Spleen (tissue), 11 donors: ENCODE results near the gene ARF1. TPM values are rescaled to one million over a fixed set of nuclear protein-coding genes. Genes with fewer than 3 reads are reported as not detected.
A peak's percentile ranks its signal among the peaks of the same experiment; 100 is the strongest.

Source experiments
- DNase-seq: peaks from one replicate; pipeline ENCODE4 v3.0.0-alpha.2; 2020
- H3K27ac ChIP-seq, 8 donors: fragments of 200-600 bp; sonication (generic) in 7 of 8; 1 replicate in 4 of 8; 2 replicates in 4 of 8; pipeline versions ENCODE4 v1.5.0 to v1.8.0; 2016 to 2021; ENCODE audit warnings: inconsistent platforms in 4 of 8, mild to moderate bottlenecking in 4 of 8, moderate library complexity in 1 of 8
- H3K27me3 ChIP-seq, 7 donors: fragments of 200-600 bp; sonication (generic) in 6 of 7; replicated peaks in 1 of 7; 1 replicate in 4 of 7; 2 replicates in 3 of 7; pipeline versions ENCODE4 v1.5.0 to v1.8.0; 2016 to 2021; ENCODE audit warnings: inconsistent platforms in 3 of 7, mild to moderate bottlenecking in 1 of 7
- H3K36me3 ChIP-seq, 6 donors: fragments of 200-600 bp; sonication (generic) in 5 of 6; 1 replicate in 4 of 6; 2 replicates in 2 of 6; pipeline versions ENCODE4 v1.5.0 to v1.8.0; 2016 to 2021; ENCODE audit warnings: inconsistent platforms in 2 of 6
- H3K4me1 ChIP-seq, 6 donors: fragments of 200-600 bp; sonication (generic) in 5 of 6; 1 replicate in 3 of 6; 2 replicates in 3 of 6; pipeline versions ENCODE4 v1.5.0 to v1.8.0; 2016 to 2021; ENCODE audit warnings: inconsistent platforms in 3 of 6
- H3K4me3 ChIP-seq, 8 donors: fragments of 200-600 bp; sonication (generic) in 7 of 8; 1 replicate in 4 of 8; 2 replicates in 4 of 8; pipeline versions ENCODE4 v1.5.0 to v1.8.0; 2016 to 2021; ENCODE audit warnings: inconsistent platforms in 4 of 8, mild to moderate bottlenecking in 4 of 8, moderate library complexity in 2 of 8
- H3K9me3 ChIP-seq, 8 donors: fragments of 200-600 bp; sonication (generic) in 7 of 8; 1 replicate in 4 of 8; 2 replicates in 4 of 8; pipeline versions ENCODE4 v1.5.0 to v1.8.0; 2016 to 2021; ENCODE audit warnings: inconsistent platforms in 4 of 8
- POLR2A ChIP-seq, 3 donors: fragments of 450-650 bp; IDR thresholded peaks; one replicate each; pipeline ENCODE4 v1.5.1; 2017; ENCODE audit warnings: antibody characterized with exemption in 3 of 3, mild to moderate bottlenecking in 1 of 3
- POLR2AphosphoS5 ChIP-seq, 3 donors: sonication (generic); formaldehyde crosslinking; IDR thresholded peaks; one replicate each; pipeline ENCODE4 v1.5.1; 2017; ENCODE audit warnings: antibody characterized with exemption in 3 of 3
- WGBS, 5 donors: extraction: QIAGEN DNeasy Blood & Tissue Kit in 3 of 5; methylation state at CpG; one replicate each; pipeline versions ENCODE4 v1.1.5 to v1.1.7; 2013 to 2018; 5-methylcytosine and 5-hydroxymethylcytosine counted together
- intact Hi-C: fragments of 100-400 bp; cut with DNase I; formaldehyde crosslinking; loops from one replicate; pipeline ENCODE4 v1.15.0; 2023; ENCODE audit warnings: low total_unique reads
- polyA plus RNA-seq, 3 donors: library from polyadenylated mRNA; stranded (reverse); fragments of 200-250 nt; gene quantifications; one replicate each; pipeline ENCODE4 v1.2.1, GENCODE V29; 2013
- total RNA-seq, 7 donors: library from RNA; depleted of rRNA in 3 of 7; stranded (reverse); fragments of >200 nt in 3 of 7; fragmentation: NEBNext Ultra II Directional in 4 of 7; extraction: Animal tissue kit (Norgen Biotek cat#: 25700) in 4 of 7; gene quantifications; one replicate each; pipeline versions ENCODE4 v1.1.0 to v1.2.1, GENCODE V29; 2016 to 2021
- TF ChIP-seq, protein P1 (sequence below), 11 experiments: fragments of 200-600 bp in 7 of 11; fragments of 450-650 bp in 4 of 11; sonication (generic) in 4 of 11; IDR thresholded peaks in 8 of 11; conservative IDR thresholded peaks in 3 of 11; 1 replicate in 7 of 11; 2 replicates in 4 of 11; pipeline versions ENCODE4 v1.4.0 to v1.8.0; 2016 to 2021; ENCODE audit warnings: antibody characterized with exemption in 11 of 11, inconsistent platforms in 4 of 11, mild to moderate bottlenecking in 1 of 11
- donor health status: healthy with polysubstance abuse.
- donor health status: DM: no; HTN: no; CAD: no; lungs with moderate emphysema.
- donor health status: DM: no; HTN: no; CAD: no.
- donor health status: Bipolar disorder and iron deficiency.
- donor health status: healthy.
- donor health status: DM: no; HTN: no; CAD: no.
- donor health status: DM: yes; HTN: yes; CAD: no.

ARF1 gene
- total and polyA plus RNA-seq, 10 donors: 150 to 387 (median 324) TPM

DNA sequence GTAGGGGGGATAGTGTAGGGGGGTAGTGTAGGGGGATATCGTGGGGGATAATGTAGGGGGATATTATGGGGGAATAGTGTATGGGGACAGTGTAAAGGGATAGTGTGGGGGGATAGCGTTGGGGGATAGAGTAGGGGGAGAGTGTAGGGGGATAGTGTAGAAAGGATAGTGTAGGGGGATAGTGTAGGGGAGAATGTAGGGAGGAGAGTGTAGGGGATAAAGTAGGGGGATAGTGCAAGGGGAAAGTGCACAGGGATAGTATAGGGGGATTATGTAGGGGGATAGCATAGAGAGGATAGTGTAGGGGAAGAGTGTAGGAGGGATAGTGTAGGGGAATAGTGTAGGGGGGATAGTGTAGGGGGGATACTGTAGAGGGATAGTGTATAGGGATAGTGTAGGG is 12.3 kb upstream of the ARF1 start:
- Histone ChIP-seq H3K27ac (no peak overlapping the region), H3K9me3 (no peaks in the 10 kb centered on the region), H3K36me3 (no peaks in the 10 kb centered on the region), H3K4me1 (peaks cover 0 to 5% (median 0%) of the 10 kb centered on the region in 6 donors), H3K27me3 (peaks cover 0 to 52% (median 23%) of the 10 kb centered on the region in 7 donors), H3K4me3 (no peak overlapping the region)
- intact Hi-C loops: no loop called here
- WGBS, 5 donors: 47 to 64% (median 58%) methylated on average over 2 of the region's 2 CpGs
- TF ChIP-seq POLR2A (IDR thresholded peaks at IDR 0.05): no peak
- no peak for TF ChIP-seq POLR2AphosphoS5 (IDR thresholded peaks at IDR 0.05)
- TF ChIP-seq, protein P1, sequence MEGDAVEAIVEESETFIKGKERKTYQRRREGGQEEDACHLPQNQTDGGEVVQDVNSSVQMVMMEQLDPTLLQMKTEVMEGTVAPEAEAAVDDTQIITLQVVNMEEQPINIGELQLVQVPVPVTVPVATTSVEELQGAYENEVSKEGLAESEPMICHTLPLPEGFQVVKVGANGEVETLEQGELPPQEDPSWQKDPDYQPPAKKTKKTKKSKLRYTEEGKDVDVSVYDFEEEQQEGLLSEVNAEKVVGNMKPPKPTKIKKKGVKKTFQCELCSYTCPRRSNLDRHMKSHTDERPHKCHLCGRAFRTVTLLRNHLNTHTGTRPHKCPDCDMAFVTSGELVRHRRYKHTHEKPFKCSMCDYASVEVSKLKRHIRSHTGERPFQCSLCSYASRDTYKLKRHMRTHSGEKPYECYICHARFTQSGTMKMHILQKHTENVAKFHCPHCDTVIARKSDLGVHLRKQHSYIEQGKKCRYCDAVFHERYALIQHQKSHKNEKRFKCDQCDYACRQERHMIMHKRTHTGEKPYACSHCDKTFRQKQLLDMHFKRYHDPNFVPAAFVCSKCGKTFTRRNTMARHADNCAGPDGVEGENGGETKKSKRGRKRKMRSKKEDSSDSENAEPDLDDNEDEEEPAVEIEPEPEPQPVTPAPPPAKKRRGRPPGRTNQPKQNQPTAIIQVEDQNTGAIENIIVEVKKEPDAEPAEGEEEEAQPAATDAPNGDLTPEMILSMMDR (IDR thresholded peaks at IDR 0.05 in 8 of 11, conservative IDR thresholded peaks at IDR 0.05 in 3 of 11): no peak
- no peak for DNase-seq

DNA sequence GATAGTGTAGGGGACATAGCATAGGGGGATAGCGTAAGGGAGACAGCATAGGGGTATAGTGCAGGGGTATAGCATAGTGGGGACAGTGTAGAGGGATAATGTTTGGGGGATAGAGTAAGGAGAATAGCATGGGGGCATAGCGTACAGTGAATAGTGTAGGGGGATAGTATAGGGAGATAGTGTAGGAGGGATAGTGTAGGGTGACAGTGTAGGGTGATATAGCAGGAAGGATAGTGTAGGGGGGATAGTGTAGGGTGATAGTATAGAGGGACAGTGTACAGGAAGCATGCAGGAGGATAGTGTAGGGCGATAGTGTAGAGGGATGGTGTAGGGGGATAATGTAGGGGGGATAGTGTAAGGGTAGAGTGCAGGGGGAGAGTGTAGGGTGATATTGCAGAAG is 11.7 kb upstream of the ARF1 start:
- peaks cover 0 to 46% (median 16%) of the 10 kb centered on the region in 7 donors for H3K27me3 ChIP-seq
- no peak overlapping the region for H3K4me3 ChIP-seq
- peaks cover 0 to 9% (median 0%) of the 10 kb centered on the region in 6 donors for H3K4me1 ChIP-seq
- intact Hi-C loops: no loop called here
- no peaks in the 10 kb centered on the region for H3K9me3 ChIP-seq
- no peak for DNase-seq
- H3K36me3 ChIP-seq: no peaks in the 10 kb centered on the region
- no peak for TF ChIP-seq POLR2A (IDR thresholded peaks at IDR 0.05)
- TF ChIP-seq POLR2AphosphoS5 (IDR thresholded peaks at IDR 0.05): no peak
- TF ChIP-seq, protein P1 (IDR thresholded peaks at IDR 0.05 in 8 of 11, conservative IDR thresholded peaks at IDR 0.05 in 3 of 11): no peak
- H3K27ac ChIP-seq: no peak overlapping the region
- WGBS, 5 donors: 59 to 74% (median 66%) methylated on average over 3 of the region's 3 CpGs

DNA sequence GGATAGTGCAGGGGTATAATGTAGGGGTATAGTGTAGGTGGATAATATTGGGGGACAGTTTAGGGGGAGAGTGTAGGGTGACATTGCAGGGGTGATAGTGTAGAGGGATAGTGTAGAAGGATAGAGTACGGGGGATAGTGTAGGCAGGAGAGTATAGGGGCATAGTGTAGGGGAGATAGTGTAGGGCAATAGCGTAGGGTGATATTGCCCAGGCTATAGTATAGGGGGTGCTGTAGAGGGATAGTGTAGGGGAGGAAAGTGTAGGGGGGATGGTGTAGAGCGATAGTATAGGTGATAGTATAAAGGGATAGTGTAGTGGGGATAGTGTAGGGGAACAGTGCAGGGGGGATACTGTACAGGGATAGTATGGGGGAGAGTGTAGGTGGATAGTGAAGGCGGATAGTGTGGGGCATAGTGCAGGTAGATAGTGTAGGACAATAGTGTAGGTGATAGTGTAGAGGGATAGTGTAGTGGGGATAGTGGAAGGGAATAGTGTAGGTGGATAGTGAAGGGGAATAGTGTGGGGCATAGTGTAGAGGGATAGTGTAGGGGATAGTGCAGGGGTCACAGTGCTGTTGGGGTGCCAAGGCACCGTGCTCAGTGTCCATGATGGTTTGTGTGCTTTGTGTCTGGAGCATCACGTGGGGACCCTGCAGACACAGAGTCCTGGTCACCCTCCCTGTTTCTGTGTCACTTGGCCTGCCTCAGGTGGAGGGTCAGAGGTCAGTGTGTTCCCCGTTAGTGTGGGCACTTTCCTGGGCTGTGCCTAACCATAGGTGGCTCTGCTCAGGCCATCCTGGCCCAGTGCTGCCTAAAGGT is 10.5 kb upstream of the ARF1 start:
- no peaks in the 10 kb centered on the region for H3K36me3 ChIP-seq
- peak; percentile 39 for DNase-seq
- 55 to 67% (median 64%) methylated on average over 6 to 7 of the region's 7 CpGs for WGBS, 5 donors
- H3K4me1 ChIP-seq: peaks cover 0 to 9% (median 0%) of the 10 kb centered on the region in 6 donors
- TF ChIP-seq POLR2AphosphoS5 (IDR thresholded peaks at IDR 0.05) (peak in 1 of 3 donors; percentile 3), POLR2A (IDR thresholded peaks at IDR 0.05) (no peak)
- no peak overlapping the region for H3K27ac ChIP-seq
- H3K9me3 ChIP-seq: no peaks in the 10 kb centered on the region
- H3K4me3 ChIP-seq: no peak overlapping the region
- H3K27me3 ChIP-seq: peaks cover 0 to 34% (median 4%) of the 10 kb centered on the region in 7 donors
- intact Hi-C loops: no loop called here

DNA sequence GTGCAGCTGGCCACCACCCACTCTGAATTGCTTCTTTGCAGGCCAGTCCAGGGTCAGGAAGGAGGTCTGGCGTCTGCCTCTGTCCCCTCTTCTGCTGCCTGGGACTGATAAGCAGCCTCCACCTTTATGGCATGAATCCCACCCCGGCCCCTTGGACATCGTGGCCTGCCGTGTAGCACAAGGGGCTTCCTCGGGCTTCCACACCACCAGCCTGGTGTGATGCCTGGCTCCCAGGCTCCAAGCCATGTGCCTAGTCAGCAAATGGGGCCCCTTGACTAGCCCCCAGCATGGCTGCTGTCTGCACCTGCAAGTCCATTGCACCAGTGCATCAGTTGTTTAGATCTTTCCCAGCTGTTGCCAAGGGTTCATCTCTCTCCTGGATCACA is 9.9 kb upstream of the ARF1 start:
- H3K4me1 ChIP-seq: peaks cover 0 to 9% (median under 1%) of the 10 kb centered on the region in 6 donors
- no peak overlapping the region for H3K4me3 ChIP-seq
- peaks cover 0 to 28% (median 0%) of the 10 kb centered on the region in 7 donors for H3K27me3 ChIP-seq
- WGBS, 5 donors: 48 to 69% (median 58%) methylated on average over 5 of the region's 5 CpGs
- H3K27ac ChIP-seq: no peak overlapping the region
- TF ChIP-seq POLR2AphosphoS5 (IDR thresholded peaks at IDR 0.05): peak in 1 of 3 donors; percentile 1
- TF ChIP-seq, protein P1 (IDR thresholded peaks at IDR 0.05 in 8 of 11, conservative IDR thresholded peaks at IDR 0.05 in 3 of 11): no peak
- intact Hi-C loops: no loop called here
- no peaks in the 10 kb centered on the region for H3K9me3 ChIP-seq
- no peaks in the 10 kb centered on the region for H3K36me3 ChIP-seq
- peak; percentile 62 for DNase-seq
